AG09309 (cell line): ENCODE measurements around the gene EMX2.
"Not testable (repeated sequence)": the region's sequence is repeated elsewhere in the genome, so short reads cannot be mapped to it uniquely, and the experiment has no call there.

Experiments
- DNase-seq: peaks from one replicate; pipeline ENCODE4 v3.0.0-alpha.2; 2010; ENCODE audit warnings: low read depth
- H3K4me3 ChIP-seq: 2 replicates; pipeline ENCODE4 v1.5.1; 2011; ENCODE audit warnings: mild to moderate bottlenecking, low read depth, low read length, moderate library complexity; ENCODE audit not compliant: control insufficient read depth
- TF ChIP-seq, protein P1 (sequence below): IDR thresholded peaks from 2 replicates; pipeline ENCODE4 v1.5.1; 2011; ENCODE audit warnings: mild to moderate bottlenecking, low read depth, low read length, inconsistent platforms; ENCODE audit not compliant: insufficient read depth, control insufficient read depth; ENCODE audit errors: missing control alignments

EMX2 gene

DNA sequence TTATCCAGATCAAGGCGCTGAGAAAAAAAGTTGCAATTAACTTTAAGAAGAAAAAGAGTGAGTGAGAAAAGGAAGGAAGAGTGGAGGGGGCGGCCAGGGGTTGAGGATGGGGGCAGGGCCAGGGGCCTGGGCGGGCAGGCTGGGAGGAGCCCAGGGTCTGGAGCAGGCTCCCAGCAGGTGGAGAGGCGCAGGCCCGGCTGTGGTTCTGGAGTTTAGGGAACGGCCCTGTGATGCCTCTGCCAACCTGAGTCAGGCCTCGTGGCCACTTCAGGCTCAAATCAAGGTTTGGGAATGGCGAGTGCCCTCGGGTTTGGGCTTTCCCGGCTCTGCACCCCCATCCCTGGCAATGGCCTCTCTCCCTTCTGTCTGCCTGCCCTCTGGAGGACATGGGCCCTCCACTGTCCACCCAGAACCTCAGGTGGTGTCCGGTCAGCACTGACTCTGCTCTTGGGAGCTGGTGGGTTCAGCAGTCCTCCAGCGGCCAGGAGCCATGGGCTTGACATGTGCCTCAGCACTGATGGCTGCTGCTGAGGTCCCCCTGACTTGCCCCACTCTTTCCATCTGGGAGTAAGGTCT is 41.0 kb upstream of the EMX2 start:
- H3K4me3 ChIP-seq, result no peak overlapping the region

DNA sequence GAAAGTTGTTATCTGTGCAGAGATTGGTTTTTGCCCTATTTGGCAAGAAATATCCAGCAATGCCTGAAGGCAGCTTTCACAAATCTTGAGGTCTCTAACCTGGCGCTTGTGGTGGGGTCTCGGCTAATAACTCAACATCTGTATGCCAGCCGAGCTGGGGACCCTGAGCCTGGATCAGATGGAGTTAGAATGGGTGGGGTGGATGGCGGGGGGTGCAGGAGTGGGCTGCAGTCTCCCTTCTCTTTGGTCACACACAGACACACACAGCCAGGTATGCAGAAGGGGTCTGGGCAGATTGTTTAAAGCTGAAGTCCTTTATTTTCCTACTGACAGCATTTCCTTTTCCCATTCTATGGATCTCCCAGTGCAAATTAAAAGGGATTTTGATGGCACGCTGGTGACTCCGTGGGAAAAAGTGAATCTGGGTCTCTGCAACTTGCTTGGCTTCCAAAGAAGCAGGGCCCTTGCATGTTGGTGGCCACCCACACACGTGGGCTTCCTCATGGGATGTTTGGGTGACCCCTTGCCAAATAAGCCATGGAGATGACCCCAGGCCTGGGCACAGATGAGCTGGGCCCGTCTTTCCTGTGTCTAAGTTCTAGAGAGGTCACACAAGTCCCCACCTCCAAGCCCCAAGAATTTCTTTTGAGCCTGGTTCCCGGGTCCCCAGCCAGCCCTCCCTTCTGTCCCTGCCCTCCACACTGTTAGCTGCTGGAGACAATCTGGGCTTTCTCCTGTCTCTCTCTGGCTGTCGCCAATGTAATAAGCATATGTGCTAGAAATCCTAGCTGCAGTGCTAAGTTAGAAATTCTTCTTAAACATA is 39.9 kb upstream of the EMX2 start:
- no peak for DNase-seq
- TF ChIP-seq, protein P1, sequence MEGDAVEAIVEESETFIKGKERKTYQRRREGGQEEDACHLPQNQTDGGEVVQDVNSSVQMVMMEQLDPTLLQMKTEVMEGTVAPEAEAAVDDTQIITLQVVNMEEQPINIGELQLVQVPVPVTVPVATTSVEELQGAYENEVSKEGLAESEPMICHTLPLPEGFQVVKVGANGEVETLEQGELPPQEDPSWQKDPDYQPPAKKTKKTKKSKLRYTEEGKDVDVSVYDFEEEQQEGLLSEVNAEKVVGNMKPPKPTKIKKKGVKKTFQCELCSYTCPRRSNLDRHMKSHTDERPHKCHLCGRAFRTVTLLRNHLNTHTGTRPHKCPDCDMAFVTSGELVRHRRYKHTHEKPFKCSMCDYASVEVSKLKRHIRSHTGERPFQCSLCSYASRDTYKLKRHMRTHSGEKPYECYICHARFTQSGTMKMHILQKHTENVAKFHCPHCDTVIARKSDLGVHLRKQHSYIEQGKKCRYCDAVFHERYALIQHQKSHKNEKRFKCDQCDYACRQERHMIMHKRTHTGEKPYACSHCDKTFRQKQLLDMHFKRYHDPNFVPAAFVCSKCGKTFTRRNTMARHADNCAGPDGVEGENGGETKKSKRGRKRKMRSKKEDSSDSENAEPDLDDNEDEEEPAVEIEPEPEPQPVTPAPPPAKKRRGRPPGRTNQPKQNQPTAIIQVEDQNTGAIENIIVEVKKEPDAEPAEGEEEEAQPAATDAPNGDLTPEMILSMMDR, result no peak
- H3K4me3 ChIP-seq, result no peak overlapping the region

More for the DNA sequence above, 41.0 kb upstream of the EMX2 start:
- no peak for DNase-seq
- TF ChIP-seq, protein P1, result no peak

DNA sequence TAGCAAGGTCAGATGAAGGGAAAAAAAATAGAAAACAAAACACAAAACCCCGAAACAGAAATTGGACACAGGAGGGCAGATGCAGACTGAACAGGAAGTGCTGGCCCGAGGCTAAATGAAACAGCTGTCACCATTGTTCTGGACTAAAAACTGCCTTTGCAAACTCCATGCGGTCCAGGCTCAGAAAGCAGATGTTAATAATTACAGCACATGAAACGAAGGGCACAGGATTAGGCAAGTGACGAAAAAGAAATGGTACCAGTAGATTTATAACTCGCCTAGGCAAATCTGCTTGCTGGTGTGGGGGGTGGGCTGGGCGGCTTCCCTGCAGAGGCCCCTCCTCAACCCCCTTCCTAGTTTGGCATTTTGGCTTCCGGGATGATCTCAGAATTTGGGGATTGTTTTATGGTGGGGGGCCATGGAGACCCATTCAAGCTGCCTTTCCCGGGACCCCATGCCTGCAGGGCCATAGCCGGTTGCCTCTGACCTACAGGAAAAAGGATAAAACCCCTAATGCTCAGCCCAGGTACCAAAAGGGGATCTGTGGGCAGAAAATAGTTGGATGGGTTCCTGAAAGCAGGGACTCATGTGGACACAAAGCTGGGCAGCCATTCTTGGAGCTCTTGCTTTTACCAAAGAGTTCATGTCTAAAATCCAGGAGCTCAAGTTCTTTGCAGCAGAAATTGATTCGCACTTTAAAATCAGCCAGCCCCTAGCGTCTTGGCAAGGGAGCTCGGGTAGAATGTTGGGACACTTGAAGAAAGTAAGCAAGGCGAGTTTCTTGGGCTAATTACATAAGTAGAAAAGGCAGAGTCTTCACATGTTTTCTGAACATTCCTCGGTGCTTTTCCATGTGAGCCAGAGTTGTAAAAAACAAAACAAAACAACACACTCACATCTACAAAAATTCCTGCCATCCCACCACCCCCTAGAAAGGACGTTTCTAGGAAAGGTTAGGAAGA is 39.0 kb upstream of the EMX2 start:
- no peak overlapping the region for H3K4me3 ChIP-seq
- TF ChIP-seq, protein P1, result no peak
- no peak for DNase-seq

DNA sequence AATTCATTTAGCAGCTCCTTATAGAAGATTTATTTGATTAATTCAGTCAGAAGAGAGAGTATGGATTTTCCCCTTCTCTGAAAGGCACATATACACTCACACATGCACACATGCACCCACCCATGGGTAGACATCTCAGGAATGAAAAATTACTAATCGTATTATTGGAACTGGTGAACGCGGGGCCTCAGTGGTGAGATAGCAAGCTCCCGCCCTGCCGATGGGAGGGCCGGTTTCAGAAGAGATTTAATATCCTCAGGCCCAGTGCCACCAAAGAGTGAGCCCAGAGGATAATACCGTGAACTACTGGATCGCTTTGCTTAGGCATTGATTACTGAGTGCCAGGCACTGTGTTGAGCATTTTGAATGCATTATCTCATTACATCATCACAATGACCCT is 38.0 kb upstream of the EMX2 start:
- TF ChIP-seq, protein P1, result no peak
- H3K4me3 ChIP-seq, result no peak overlapping the region
- DNase-seq, result no peak

DNA sequence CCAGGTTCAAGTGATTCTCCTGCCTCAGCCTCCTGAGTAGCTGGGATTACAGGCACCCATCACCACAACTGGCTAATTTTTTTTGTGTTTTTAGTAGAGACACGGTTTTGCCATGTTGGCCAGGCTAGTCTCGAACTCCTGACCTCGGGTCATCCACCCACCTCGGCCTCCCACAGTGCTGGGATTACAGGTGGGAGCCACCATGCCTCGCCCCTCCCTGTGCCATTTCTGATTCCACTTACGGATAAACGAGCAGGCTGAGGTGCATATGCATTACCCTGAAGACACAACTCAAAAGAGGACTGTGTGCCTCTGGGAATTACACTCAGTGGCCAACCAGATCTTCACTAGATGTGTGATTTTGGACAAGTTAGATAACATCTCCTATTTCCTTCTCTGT is 35.5 kb upstream of the EMX2 start:
- not testable (repeated sequence) for H3K4me3 ChIP-seq, DNase-seq

DNA sequence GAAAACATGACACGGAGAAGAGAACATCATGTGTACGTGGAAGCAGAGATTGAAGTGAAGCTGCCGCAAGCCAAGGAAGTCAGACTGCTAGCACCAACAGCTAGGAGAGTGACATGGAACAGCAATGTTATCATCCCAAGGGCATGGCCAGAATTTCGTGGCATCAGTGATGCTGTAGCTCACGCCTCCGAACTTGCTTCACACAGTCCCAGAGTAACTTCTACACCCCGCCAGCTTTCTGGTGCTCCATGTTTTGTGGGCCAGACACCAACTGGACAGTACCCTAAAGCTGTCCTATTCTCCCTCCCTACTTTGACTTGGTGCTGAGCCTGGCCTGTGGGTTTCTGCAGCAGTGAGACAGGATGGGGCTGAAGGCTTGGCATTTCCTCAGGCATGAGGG is 33.0 kb upstream of the EMX2 start:
- no peak overlapping the region for H3K4me3 ChIP-seq
- no peak for DNase-seq
- TF ChIP-seq, protein P1, result no peak
